Stimulated activated CD4-positive, alpha-beta T cell treated with anti-CD3 and anti-CD28 coated beads, TNF-alpha, amount 100 ng/mL, for 24 hours (primary cell): Measurements from ENCODE around the gene PANK4.

Experiments
- DNase-seq, 3 experiments: peaks; one replicate each; pipeline ENCODE4 v3.0.0-alpha.2; 2020; ENCODE audit warnings: low read depth in 3 of 3

PANK4 gene

DNA sequence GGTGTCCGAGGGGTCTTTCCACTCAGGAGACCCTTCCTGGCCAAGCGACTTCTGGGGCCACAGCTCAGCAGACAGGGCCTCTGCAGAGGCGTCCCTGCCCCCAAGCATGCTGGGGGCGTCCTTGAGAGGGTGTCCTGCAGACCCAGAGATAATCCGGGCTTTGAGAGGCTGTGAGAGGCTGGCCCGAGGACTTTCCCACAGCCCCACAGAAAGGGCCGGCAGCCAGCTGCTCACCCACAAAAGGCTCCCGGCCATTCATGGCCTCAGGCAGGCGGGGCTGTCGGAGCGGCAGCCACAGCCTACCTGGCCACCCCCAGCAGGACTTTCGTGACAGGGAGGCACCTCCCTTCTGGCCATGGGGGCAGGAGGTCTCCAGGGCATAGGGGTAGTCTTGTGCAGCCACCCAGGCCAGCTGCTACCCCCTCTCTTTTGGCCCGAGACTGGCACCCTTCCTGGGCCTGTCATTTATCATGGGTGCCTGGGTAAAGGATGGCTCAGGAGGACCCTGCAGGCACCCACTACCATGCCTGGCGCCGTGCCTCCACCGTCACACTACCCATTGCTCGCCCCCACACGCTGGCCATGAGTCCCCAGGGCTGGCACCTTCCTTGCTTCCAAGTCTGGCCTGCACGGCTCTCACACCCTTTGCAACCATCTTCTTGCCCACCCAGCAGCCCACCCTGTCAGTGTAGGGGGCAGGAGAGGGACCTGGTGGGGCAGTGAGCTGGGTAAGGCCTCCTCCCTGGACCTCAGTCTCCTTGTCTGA lies 18.7 kb upstream of the PANK4 start:
- no peak for DNase-seq

DNA sequence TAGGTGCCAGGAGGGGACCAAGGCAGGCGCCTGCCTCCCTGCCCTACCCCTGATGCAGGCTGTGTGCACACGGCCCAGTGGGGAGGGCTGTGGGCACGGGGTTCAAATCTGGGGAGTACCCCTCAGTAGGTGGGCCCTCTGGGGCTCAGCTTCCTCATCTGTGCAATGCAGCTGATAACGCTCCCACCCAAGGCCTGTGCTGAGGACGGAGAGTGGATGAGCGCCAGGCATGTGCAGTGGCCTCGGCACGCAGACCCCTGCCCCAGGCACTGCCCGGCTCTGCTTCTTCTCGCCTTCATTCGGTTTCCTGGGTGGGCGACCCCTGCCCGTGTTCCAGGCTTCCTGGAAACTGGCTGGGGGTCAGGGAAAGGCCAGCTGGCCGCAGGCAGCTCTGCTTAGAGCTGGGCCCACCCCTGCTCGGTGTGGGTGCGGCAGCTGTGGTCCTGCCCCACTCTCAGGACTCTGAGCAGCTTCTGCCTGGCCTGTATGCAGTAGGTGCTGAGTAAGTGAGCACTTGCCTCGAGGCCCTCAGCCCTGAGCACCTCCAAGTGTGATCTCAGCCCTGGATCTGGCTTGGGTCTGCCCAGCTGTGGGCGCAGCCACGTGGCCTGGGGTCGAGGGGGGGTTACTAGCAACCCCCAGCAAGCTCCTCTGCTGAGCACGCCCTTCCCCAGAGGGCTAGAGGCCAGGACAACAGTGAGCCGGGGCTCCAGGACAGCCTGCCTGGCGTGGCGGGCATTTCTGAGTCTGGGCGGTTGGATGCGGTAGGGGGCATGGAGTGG lies 17.9 kb upstream of the PANK4 start:
- no peak for DNase-seq

DNA sequence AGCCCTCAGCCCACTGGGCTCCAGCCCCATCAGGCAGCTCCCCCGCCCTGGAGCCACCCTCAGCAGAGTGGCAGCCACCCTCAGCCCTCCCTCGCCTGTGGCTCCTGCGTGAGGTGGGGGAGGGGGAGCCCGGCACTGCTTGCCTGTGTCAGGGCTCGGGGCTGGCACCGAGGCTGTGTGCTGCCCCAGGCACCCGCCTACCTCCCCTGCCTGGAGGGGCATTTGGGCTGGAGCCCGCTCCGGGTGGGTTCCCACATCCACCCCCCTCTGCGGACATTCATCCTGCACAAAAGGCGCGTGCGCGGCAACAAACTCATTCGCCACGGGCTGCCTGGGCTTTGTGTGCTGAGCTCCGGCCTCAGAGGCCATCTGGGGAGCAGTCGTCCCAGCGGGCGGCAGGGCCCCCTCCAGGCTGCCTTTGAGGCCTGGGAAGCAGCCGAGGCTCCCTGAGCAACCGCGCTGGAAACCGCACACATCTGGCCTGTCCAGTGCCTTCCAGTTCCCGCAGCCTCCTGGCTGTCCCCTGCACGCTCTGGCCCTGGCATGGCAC lies 17.2 kb upstream of the PANK4 start:
- DNase-seq: no peak

DNA sequence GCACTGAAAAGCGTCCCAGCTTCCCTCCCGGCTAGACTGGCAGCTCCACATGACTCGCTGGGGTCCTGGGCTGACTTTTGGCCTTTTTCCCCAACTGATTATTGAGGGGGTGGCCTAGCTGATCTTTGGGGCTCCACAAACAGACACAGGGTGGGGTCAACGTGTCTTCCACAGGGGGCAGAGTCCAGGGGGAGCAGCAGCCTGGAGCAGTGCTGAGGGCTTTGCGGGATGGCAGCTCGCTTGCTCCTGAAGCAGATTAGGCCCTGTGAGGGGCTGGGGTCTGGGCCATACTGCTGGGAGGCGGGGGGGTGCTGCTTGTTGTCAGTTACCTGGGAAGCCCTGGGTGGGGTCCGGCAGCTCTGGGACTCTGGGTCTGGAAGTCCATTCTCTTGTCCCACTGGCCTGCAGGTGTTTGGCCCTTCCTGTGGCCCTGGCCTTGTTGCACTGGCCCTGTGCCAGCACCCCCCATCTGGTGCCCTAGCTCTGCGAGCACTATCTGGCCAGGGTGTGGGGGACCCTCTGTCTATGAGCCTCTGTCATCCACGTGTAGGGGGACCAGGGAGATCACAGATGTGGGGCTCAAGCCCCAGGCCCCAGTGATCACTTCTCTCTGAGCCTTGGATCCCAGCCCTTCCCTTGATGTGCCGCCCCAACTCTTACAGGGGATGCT lies 16.0 kb upstream of the PANK4 start:
- DNase-seq: no peak

DNA sequence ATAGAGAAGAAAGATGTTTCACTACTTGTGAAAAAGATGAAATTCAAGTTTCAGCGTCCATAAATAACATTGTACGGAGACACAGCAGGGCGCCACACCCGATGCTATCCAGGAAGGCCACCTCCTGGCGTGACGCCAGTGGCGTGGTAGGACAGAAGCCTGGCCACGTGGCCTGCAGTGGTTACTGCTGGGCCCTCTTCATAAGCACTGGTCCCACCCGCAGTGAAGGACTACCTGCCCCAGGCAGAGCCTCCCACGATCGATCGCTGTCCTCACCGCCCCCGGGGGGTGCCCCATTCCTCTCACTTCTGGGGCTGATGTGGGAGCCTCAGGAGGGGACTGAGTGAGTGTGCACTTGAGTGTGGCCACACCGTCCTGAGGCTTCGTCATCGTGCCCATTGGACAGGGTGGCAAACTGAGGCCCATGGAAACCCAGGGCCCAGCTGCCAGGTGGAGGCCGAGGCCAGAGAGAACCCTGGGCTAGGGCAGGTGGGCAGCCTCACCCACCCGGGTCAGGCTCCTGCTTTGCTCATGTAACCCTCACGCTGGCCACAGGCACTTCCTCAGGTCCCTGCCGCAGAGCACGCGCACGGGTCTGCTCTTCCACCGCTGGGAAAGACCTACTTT lies 15.3 kb upstream of the PANK4 start:
- DNase-seq: no peak

DNA sequence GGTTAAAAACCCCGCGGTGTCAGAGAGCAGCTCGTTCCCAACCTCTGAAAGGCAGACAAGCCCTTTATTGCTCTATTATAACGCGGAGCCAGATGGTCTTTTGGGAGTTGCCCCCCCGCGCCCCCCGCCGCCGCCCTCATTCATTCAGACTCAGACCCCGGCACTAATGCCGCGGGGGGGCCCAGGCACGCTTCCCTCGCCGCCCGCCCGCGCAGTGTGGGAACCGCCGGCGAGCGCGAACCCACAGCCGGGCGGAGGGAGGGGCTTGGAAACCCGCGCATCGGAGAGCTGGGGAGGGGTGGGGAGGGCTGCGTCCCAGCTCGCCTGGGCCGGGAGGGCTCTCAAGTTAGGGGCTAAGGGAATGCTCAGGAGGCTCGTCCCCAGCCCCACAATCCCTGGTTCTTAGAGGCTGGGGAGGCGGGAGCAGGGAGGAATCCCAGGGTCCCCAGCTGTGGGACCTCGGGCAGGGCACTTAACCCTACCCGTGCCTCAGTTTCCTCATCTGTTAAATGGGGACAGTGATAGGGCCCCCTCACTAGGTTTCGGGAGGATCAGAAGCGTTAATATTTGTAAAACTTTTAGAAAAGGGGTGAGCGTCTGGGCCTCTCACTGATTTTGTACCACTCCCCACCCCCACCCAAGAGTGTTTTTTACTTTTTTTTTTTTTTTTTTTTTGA lies 14.6 kb upstream of the PANK4 start:
- no peak for DNase-seq

DNA sequence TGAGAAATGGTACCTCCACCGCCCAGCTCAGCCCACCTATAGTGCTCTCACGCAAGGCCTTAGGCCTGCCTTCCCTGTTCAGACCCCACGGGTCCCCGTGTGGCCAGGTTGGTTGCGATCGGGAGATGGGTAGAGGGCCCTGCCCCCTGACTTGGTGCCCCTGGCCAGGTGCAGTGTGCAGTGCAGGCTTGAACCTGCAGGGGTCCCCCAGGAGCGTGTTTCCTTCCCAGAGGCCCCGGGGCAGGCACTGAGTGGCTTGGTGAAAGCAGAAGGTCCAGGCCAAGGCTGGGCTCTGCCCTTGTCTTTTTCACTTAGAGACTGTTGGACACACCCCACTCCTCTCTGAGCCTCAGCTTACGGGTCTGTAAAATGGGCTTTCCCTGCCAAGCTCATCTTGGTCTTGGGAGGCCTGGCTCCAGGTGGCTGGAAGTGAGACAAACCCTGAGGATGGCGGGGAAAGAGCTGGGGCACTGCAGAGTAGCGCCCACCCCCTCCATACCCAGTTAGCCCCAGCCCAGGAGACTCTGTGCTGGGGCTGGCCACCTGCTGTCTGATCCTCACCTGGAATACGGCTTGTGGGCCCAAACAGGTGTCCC lies 13.0 kb upstream of the PANK4 start:
- DNase-seq: peak in 1 of 3 experiments; percentile 32

DNA sequence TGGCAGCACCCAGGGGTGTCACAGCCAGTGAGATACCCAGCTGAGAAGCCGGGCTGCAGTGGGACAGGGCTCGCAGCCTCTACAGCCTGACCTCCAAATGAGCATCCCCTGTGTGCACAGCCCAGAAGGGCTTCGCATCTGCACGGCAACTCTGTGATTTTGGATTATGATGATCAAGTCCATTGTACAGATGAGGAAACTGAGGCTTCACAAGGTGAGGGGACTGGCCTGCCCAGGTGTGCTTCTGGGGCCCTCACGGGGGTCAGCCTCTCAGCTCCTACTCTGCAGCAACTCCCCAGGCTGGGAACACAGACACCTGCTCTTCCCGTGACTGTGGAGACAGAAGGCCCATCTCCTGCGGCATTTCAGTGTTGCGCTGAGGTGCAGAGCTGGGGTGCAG lies 12.5 kb upstream of the PANK4 start:
- DNase-seq: no peak

DNA sequence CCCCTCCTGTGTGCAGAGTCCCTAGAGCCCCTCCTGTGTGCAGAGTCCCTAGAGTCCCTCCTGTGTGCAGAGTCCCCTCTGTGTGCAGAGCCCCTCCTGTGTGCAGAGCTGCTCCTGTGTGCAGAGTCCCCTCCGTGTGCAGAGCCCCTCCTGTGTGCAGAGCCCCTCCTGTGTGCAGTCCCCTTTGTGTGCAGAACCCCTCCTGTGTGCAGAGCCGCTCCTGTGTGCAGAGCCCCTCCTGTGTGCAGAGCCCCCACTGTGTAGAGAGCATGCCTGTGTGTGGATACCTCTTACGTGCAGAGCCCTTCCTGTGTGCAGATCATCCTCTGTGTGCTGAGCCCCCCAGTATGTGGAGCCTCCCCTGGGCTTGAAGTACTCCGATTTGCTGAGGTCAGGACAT lies 12.0 kb upstream of the PANK4 start:
- no peak for DNase-seq

DNA sequence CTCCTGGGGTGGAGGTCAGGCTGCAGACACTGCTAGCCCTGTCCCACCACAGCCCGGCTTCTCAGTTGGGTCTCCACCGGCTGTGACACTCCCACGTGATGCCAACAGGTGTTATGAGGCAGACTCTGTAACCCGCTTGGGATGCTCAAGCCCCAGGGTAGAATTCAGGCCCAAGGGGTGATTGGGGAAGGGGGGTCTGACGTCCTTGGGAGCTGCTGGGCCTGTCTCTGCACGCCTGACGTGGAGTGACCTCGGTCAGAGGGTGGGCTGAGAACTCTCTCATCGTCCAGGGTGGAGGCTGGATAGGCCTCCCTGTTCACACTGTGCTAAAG lies 11.4 kb upstream of the PANK4 start:
- DNase-seq: no peak

DNA sequence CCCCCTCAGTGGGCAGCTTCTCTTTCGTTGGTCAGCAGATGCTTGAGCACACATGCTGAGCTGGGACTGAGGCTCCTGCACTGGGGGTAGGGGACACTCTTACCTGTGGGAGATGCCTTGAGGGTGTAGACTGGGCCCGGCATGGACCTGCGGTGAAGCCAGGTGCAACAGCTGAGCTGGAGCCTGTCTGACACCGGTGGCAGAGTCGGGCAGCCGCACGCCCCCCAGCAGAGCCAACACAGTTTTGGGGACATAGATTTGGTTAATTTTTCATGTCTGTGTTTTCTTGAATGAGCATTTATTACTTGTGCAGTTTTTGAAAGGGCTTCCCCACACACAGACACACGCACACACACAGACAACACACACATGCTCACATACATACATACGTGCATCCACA lies 9.6 kb upstream of the PANK4 start:
- no peak for DNase-seq

DNA sequence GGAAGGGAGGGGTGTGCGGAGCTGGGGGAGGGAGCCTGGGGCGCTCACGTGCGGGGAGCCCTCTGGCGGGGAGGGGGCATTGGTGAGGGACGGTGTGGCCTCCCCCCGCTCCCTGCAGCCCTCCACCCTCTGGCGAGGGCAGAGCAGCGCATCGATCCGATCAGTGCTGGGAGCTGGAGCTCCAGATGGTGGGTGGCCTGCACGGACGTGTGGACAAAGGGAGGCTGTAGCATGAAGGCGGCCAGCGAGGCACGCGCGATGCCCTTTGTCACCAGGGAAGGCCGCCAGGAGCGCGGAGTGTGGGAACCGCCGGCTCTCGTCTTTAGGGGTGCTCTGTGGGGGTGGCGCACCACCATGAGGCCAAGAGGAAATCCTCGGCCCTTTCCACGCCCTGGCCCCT lies 9.1 kb upstream of the PANK4 start:
- no peak for DNase-seq

DNA sequence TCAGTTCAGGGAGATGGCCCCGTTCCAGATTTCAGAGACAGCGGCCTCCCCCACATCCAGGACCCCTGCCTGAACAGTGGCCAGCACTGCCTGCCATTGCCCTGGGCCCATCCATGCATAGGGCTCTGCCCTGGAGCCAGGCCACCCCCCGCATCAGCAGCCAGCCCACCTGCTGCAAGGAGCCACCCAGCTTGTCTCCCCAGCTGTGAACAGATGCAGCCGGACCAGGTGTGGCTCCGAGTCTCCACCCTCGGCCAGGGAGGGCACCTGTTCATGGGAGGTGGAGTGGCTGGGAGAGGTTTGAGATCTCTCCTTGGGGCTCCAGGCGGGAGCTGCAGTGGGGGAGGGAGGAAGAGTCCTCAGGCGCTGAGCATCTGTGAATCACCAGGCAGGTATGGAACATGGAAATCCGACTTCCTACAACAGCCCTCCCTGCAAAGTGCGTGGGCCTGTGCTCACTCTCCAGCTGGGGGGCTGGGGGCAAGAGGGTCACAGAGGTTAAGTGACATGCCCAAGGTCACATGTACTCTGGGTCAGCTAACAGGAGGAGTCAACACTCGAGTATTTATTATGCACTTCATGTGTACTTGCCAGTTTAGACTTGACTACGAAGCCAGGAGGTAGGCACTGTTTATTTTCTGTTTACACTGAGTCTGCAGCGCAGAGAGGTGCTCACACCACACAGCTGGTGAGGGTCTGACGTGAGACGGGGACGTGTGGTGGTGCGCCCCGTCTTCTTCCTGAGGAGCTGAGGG lies 8.5 kb upstream of the PANK4 start:
- no peak for DNase-seq

DNA sequence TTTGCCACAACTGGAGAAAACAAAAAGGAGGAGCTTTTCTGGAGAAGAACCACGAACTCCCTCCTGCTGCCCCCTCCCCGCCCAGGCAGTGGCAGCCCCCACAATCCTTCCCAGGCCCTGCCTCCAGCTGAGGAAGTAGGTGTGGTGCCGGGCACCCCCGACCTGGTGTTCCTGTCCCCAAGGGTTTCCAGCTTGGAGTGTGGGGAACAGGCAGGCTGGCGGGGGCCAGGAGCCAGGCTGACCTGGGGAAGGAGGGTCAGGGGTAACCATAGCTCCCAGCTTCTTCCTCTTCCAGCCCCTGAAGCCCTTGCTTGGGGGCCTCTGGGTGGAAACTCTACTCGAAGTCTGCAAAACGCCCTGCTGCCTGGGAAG lies 7.9 kb upstream of the PANK4 start:
- DNase-seq: no peak

DNA sequence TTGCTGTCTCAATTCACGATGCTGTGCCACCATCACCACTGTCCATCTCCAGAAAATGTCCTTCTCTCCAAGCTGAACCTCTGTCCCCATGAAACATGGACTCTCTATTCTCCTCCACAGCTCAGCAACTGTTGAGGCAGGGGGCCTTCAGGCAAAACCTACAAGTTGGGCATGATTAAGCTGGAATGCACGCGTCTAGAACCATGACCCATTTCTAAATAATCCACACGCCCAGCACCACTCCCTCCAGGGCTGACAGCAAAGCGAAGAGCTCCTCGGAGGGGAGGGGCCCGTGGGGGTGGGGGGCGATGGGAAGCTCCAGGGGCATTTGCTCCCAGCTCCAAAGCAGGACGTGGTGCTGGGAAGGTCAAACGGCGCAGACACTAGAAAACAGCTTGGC lies 7.0 kb upstream of the PANK4 start:
- DNase-seq: no peak

DNA sequence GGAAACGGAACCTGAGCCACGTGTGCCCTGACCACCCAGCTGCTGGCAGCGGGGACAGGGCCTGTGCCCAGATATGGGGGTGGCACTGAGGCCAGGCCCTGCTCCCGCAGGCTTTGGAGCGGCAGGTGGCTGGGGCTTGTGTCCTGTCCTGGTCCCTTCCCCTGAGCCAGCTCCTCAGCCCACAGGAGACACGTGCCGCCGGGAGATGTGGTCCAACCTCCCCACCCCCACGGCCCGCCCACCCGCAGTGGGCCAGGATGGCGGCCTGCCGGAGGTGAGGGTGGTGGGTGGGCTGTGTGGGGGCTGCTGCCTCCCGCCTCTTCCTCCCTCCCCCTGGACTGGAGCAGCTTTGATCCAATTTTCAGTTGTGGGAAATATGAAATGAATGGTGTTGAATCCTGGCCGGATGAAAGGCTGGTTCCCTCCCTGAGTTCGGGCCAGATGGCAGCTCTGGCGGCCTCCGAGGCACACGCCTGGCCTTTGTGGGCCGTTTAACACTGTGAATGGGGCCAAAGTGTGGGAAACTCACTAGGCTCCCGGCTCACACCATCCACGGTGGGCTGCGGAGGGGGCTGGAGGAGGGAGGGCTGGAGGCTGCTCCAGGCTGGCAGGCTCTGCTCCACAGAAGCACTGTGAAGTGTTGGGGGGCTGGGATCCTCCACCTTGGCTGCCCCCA lies 6.2 kb upstream of the PANK4 start:
- no peak for DNase-seq

DNA sequence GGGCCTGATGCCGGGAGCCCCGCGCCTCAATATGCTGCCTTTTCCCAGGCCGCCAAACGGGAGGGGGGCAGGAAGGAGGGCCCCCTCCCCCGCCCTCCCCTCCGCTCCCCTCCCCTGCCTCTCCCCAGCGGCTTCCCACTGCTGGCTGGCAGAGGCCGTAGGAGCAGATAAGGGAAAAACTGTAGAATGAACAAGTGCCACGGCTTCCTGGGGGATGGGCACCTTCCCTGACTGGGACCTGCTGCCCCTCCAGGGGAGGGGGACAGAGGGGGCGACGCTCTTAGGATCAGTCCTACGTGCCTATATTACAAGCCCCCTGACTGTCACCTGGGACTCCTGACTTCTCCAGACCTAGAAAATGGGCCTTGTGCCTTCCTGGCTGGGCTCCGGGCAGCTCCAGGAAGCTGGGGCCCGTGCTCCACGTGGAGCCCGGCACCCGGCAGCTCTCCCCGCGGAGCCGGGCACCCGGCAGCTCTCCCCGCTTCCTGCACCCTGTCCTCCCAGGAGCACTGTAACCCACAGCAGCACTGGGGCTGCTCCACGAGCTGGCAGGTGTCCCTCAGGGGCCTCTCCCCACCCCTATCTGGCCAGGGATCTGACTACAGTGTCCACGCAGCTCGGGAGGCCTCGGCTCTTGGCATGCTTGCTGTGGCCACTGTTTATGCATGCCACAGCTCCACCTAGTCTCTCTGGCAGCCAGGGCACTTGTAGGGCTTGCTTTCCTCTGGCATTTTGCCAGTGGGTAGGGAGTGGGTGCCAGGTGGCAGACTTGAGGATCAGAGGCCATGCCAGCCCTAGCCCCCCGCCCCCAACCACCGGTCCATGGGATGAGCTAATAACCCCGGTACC lies 4.3 kb upstream of the PANK4 start:
- no peak for DNase-seq

DNA sequence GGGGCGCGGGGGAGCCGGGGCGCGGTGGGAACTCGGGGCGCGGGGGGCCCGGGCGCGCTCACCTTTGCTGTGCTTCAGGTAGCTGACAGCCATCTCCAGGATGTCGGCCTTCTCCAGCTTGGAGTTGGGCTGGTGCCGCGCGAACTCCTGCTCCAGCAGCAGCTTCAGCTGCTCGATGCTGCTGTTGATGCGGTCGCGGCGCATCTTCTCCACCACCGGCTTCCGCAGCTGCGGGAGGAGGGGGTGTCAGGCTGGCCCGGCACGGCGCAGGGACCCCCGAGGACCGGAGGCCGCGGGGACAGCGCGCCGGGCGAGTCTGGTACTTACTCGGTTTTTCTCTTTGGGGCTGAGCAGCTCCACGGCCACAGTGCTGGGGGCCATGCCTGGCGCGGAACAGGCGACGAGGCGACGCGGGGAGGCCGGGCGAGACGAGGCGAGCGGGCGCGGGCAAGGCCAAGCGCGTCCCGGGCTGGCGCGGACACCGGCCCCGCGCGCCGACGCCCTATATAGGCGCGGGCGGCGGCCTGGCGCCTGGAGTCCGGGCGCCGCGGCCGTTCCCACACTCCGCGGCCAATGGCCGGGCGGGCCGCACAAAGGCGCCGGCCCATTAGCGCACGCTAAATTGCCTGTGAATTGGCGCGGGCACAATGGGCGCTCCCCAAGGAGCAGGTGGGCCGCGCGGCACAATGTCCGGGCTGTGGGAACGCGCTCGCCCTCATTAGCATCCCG lies 3.6 kb upstream of the PANK4 start, which contains the start of gene HES5:
Gene HES5, minus strand, starts transcription at position 480 of the 729 bp plus-strand sequence. Its CDS starts 99 bp downstream, at position 381.
- DNase-seq: no peak
